Measurements from ENCODE around the gene HLTF. TPM values are rescaled to one million over a fixed set of nuclear protein-coding genes. Genes with fewer than 3 reads are reported as not detected.

HLTF gene
- total RNA-seq, 2 donors from 2014 or later: 12.3 to 16.4 TPM

DNA sequence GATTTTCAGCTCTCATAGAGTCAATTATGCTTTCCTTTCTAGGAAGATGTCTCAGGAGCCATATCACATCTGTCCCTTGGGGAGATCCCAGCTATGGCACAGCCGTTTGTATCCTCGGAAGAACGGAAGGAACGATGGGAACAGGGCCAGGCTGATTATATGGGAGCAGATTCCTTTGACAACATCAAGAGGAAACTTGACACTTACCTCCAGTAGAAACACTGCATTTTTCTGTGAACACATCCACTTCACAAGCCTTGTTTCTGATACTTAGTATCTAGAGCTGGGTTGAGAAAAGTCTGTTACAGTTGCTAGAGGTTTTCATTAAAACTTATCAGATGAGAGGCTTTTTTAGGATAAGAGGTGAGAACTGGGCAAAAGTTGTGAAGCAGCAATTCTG, 59.6 kb downstream of the HLTF start:
- H3K4me3 ChIP-seq: no peak overlapping the region
- intact Hi-C loops (cut with DNase I): no loop called here
- H3K27me3 ChIP-seq: no peaks in the 10 kb centered on the region
- peaks cover 7% of the 10 kb centered on the region for H3K36me3 ChIP-seq
- H3K27ac ChIP-seq: no peak overlapping the region
- no peak for DNase-seq
- no peaks in the 10 kb centered on the region for H3K9me3 ChIP-seq
- TF ChIP-seq, protein P1, sequence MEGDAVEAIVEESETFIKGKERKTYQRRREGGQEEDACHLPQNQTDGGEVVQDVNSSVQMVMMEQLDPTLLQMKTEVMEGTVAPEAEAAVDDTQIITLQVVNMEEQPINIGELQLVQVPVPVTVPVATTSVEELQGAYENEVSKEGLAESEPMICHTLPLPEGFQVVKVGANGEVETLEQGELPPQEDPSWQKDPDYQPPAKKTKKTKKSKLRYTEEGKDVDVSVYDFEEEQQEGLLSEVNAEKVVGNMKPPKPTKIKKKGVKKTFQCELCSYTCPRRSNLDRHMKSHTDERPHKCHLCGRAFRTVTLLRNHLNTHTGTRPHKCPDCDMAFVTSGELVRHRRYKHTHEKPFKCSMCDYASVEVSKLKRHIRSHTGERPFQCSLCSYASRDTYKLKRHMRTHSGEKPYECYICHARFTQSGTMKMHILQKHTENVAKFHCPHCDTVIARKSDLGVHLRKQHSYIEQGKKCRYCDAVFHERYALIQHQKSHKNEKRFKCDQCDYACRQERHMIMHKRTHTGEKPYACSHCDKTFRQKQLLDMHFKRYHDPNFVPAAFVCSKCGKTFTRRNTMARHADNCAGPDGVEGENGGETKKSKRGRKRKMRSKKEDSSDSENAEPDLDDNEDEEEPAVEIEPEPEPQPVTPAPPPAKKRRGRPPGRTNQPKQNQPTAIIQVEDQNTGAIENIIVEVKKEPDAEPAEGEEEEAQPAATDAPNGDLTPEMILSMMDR (IDR thresholded peaks at IDR 0.05): no peak
- no peak overlapping the region for H3K9ac ChIP-seq (ENCODE audit: low read depth in 2 of 2, low read length in 2 of 2)
- H3K4me1 ChIP-seq: no peaks in the 10 kb centered on the region

DNA sequence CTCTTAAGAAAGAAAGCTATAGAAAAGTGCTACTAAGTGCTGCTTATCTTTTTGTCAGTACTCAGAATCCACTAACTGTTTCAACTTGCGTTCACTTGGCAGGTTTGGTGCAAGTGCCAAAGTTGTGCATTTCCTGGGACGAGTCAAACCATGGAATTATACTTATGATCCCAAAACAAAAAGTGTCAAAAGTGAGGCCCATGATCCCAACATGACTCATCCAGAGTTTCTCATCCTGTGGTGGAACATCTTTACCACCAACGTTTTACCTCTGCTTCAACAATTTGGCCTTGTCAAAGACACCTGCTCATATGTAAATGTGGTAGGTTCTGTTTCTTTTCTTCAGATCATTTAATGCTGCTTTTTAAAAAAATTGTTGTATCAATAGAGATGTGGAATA, 62.4 kb downstream of the HLTF start:
- H3K36me3 ChIP-seq: peaks cover 7% of the 10 kb centered on the region

DNA sequence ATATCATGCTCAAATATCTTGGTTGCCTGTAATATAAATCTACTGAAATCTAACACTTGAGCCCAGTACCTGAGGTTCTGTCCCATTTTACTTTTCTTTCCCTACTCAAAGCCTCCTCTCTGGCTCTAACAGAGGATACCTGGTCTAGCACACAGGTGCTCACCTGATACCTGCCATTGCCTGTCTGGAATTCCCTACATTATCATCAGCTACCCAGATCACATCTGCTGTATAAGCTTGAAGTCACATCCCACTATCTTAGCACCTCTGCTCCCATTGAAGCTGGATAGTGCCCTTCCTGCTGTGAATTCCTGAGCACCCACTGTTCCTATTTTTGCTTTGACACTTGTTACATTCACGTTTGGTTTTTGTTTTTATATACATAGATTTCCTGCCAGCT, 64.5 kb downstream of the HLTF start:
- Histone ChIP-seq H3K27ac (no peak overlapping the region), H3K27me3 (no peaks in the 10 kb centered on the region), H3K4me1 (no peaks in the 10 kb centered on the region), H3K9me3 (no peaks in the 10 kb centered on the region), H3K9ac (ENCODE audit: low read depth in 2 of 2, low read length in 2 of 2) (no peak overlapping the region), H3K36me3 (peaks cover 7% of the 10 kb centered on the region), H3K4me3 (no peak overlapping the region)
- intact Hi-C loops (cut with DNase I): no loop called here
- DNase-seq: no peak
- TF ChIP-seq, protein P1 (IDR thresholded peaks at IDR 0.05): no peak

More for the DNA sequence above, 62.4 kb downstream of the HLTF start:
- intact Hi-C loops (cut with DNase I): no loop called here
- TF ChIP-seq, protein P1 (IDR thresholded peaks at IDR 0.05): no peak
- Histone ChIP-seq H3K27ac (no peak overlapping the region), H3K4me3 (no peak overlapping the region), H3K9me3 (no peaks in the 10 kb centered on the region), H3K27me3 (no peaks in the 10 kb centered on the region), H3K4me1 (no peaks in the 10 kb centered on the region), H3K9ac (ENCODE audit: low read depth in 2 of 2, low read length in 2 of 2) (no peak overlapping the region)
- DNase-seq: no peak

DNA sequence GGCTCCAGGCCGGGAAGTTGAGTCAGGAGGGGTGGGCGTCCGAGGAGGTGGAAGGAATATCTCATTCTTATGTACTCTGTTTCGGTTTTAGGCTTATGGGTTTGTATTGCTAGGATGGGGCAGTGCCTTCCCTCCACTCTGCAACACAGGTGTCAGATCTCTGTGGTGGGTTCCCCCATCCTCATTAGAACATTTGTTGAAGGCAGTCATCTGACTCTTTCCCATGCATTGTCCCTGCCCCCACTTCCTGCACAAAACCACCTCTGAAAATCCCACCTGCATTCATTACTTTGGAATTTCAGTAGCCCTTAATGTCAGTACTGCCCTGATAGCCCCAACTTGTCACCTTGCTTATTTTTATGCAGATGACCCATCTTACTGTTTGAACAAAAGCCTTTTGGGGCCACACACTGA, 65.5 kb downstream of the HLTF start:
- intact Hi-C loops (cut with DNase I): no loop called here
- Histone ChIP-seq H3K9me3 (no peaks in the 10 kb centered on the region), H3K9ac (ENCODE audit: low read depth in 2 of 2, low read length in 2 of 2) (no peak overlapping the region), H3K36me3 (peaks cover 7% of the 10 kb centered on the region), H3K27me3 (no peaks in the 10 kb centered on the region), H3K4me3 (no peak overlapping the region), H3K27ac (no peak overlapping the region), H3K4me1 (no peaks in the 10 kb centered on the region)
- TF ChIP-seq, protein P1 (IDR thresholded peaks at IDR 0.05): no peak
- no peak for DNase-seq

GRCh38 chr3:149020196-149020838, 66.0 kb downstream of the HLTF start:
- intact Hi-C loops (cut with DNase I): no loop called here
- no peak overlapping the region for H3K4me3 ChIP-seq
- TF ChIP-seq, protein P1 (IDR thresholded peaks at IDR 0.05): no peak
- H3K27me3 ChIP-seq: no peaks in the 10 kb centered on the region
- H3K4me1 ChIP-seq: no peaks in the 10 kb centered on the region
- H3K9ac ChIP-seq (ENCODE audit: low read depth in 2 of 2, low read length in 2 of 2): no peak overlapping the region
- peaks cover 5% of the 10 kb centered on the region for H3K36me3 ChIP-seq
- DNase-seq: no peak
- no peaks in the 10 kb centered on the region for H3K9me3 ChIP-seq
- no peak overlapping the region for H3K27ac ChIP-seq
